HepG2 (cell line): ENCODE data around the gene ZNF23. TPM values are rescaled to one million over a fixed set of nuclear protein-coding genes. Genes with fewer than 3 reads are reported as not detected.
A peak's percentile ranks its signal among the peaks of the same experiment; 100 is the strongest.

Source experiments
- polyA plus RNA-seq, 8 experiments: library from polyadenylated mRNA; depleted of rRNA in 3 of 8; stranded (reverse) in 7 of 8; unstranded in 1 of 8; fragments of >200 nt; fragmentation: Illumina TruSeq in 4 of 8; extraction: Trizol in 4 of 8; gene quantifications; 2 replicates each; pipeline versions ENCODE4 v1.2.1 to v1.2.3, GENCODE V29; 2011 to 2016; ENCODE audit warnings: low read depth in 4 of 8, missing spikeins in 1 of 8, mixed read lengths in 1 of 8; ENCODE audit not compliant: insufficient read depth in 1 of 8
- total RNA-seq, 5 experiments: library from RNA; depleted of rRNA; stranded (reverse); fragments of >200 nt; fragmentation: Illumina TruSeq; extraction: Trizol; gene quantifications; 2 replicates each; pipeline ENCODE4 v1.2.3, GENCODE V29; 2016; ENCODE audit warnings: low read depth in 1 of 5
- TF ChIP-seq, protein P1 (sequence below): sonication (generic); formaldehyde crosslinking; IDR thresholded peaks from 2 replicates; pipeline ENCODE4 v1.5.0; 2020; ENCODE audit warnings: mild to moderate bottlenecking, missing genetic modification reagents, borderline replicate concordance

ZNF23 gene
- total and polyA plus RNA-seq, 2 of the 13 experiments (the other 11 are each of a cell fraction or from before 2014, with no cell fraction given): 8.6 to 12.2 TPM

DNA sequence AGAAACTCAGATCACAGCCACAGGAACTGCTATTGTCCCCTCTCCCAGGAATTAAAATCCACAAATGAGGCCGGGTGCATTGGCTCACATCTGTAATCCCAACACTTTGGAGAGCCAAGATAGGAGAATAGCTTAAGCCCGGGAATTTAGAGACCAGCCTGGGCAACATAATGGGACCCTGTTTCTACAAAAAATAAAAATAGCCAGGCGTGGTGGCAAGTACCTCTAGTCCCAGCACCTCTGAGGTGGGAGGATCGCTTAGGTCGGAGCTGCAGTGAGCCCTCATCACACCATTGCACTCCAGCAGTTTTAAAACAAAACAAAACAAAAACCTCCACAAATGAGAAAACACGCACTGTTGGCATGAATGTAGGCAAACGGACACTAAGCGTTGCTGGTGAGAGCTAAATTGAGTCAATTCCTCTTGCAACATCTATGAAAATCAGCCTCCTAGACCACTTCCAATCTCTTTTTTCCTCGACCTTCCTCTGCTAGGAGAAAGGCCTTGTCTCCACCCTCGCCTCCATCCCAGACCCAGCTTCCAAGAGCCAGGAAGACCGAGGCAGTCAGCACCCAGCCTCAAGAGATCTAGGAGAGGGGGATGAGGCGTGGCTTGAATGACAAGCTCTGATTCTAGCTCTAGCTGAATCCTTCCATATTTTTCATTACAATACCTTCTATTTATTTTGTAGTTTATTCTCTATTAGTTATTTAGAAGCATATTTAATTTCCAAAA lies 35.0 kb downstream of the ZNF23 start (continued):
- TF ChIP-seq, protein P1, sequence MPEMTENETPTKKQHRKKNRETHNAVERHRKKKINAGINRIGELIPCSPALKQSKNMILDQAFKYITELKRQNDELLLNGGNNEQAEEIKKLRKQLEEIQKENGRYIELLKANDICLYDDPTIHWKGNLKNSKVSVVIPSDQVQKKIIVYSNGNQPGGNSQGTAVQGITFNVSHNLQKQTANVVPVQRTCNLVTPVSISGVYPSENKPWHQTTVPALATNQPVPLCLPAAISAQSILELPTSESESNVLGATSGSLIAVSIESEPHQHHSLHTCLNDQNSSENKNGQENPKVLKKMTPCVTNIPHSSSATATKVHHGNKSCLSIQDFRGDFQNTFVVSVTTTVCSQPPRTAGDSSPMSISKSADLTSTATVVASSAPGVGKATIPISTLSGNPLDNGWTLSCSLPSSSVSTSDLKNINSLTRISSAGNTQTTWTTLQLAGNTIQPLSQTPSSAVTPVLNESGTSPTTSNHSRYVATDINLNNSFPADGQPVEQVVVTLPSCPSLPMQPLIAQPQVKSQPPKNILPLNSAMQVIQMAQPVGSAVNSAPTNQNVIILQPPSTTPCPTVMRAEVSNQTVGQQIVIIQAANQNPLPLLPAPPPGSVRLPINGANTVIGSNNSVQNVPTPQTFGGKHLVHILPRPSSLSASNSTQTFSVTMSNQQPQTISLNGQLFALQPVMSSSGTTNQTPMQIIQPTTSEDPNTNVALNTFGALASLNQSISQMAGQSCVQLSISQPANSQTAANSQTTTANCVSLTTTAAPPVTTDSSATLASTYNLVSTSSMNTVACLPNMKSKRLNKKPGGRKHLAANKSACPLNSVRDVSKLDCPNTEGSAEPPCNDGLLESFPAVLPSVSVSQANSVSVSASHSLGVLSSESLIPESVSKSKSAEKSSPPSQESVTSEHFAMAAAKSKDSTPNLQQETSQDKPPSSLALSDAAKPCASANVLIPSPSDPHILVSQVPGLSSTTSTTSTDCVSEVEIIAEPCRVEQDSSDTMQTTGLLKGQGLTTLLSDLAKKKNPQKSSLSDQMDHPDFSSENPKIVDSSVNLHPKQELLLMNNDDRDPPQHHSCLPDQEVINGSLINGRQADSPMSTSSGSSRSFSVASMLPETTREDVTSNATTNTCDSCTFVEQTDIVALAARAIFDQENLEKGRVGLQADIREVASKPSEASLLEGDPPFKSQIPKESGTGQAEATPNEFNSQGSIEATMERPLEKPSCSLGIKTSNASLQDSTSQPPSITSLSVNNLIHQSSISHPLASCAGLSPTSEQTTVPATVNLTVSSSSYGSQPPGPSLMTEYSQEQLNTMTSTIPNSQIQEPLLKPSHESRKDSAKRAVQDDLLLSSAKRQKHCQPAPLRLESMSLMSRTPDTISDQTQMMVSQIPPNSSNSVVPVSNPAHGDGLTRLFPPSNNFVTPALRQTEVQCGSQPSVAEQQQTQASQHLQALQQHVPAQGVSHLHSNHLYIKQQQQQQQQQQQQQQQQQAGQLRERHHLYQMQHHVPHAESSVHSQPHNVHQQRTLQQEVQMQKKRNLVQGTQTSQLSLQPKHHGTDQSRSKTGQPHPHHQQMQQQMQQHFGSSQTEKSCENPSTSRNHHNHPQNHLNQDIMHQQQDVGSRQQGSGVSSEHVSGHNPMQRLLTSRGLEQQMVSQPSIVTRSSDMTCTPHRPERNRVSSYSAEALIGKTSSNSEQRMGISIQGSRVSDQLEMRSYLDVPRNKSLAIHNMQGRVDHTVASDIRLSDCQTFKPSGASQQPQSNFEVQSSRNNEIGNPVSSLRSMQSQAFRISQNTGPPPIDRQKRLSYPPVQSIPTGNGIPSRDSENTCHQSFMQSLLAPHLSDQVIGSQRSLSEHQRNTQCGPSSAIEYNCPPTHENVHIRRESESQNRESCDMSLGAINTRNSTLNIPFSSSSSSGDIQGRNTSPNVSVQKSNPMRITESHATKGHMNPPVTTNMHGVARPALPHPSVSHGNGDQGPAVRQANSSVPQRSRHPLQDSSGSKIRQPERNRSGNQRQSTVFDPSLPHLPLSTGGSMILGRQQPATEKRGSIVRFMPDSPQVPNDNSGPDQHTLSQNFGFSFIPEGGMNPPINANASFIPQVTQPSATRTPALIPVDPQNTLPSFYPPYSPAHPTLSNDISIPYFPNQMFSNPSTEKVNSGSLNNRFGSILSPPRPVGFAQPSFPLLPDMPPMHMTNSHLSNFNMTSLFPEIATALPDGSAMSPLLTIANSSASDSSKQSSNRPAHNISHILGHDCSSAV: 0 out of 2 replicates have a peak, but pooled peaks have one; percentile 9
